HCT116 (cell line): ENCODE results near the gene PFN3. TPM values are rescaled to one million over a fixed set of nuclear protein-coding genes. Genes with fewer than 3 reads are reported as not detected.

ENCODE experiments used
- ATAC-seq: fragments of 200-7000 bp; cut with Tn5 transposase; 2 replicates; pipeline ENCODE4 v1.9.1; 2020; ENCODE audit warnings: mild to moderate bottlenecking, moderate library complexity
- BruUV-seq: library from RNA; stranded (reverse); fragments of 400-500 nt; replicated peaks from 2 replicates; lab custom pipeline; 2021; lab: Mats Ljungman, UMichigan
- CTCF ChIA-PET: fragments of 300-600 bp; sonication (Branson Sonifier 250); formaldehyde crosslinking; loops from one replicate; lab custom pipeline; 2021; ENCODE audit warnings: antibody characterized with exemption; lab: Charles Lee
- POLR2A ChIA-PET: fragments of 300-600, 350-600 bp; sonication (Branson Sonifier 250); formaldehyde crosslinking; loops from one replicate; lab custom pipeline; 2021; ENCODE audit warnings: antibody characterized with exemption; lab: Charles Lee
- RAD21 ChIA-PET, 2 experiments: fragments of 300-600 bp; sonication (Branson Sonifier 250); formaldehyde crosslinking; loops; one replicate each; lab custom pipeline; 2023; ENCODE audit warnings: low total read pairs in 2 of 2; ENCODE audit not compliant: uncharacterized antibody in 2 of 2, unreplicated experiment in 2 of 2, low non-redundant PET in 1 of 2; lab: Charles Lee
- DNase-seq: peaks from one replicate; pipeline ENCODE4 v3.0.0-alpha.2; 2010; ENCODE audit warnings: low read depth, low spot score
- H2AFZ ChIP-seq: fragments of 200-600 bp; shearing (Covaris generic), sonication (generic); 2 replicates; pipeline ENCODE4 v1.6.1; 2017; ENCODE audit warnings: low read depth, mixed run types, mixed read lengths, antibody characterized with exemption, low read length; ENCODE audit not compliant: poor library complexity, severe bottlenecking
- H3K27ac ChIP-seq: 2 replicates; pipeline ENCODE4 v1.5.1; 2012; ENCODE audit warnings: low read depth, low read length
- H3K27me3 ChIP-seq: fragments of 200-600 bp; sonication (generic); 2 replicates; pipeline ENCODE4 v1.6.1; 2016; ENCODE audit warnings: mixed run types, low read length, mixed read lengths; ENCODE audit not compliant: insufficient read depth
- H3K36me3 ChIP-seq, 2 experiments: fragments of 200-500 bp in 1 of 2; fragments of 200-600 bp in 1 of 2; sonication (Bioruptor generic) in 1 of 2; sonication (generic) in 1 of 2; 2 replicates each; pipeline versions ENCODE4 v1.5.1 to v1.6.1; 2014 to 2016; ENCODE audit warnings: low read length in 2 of 2, inconsistent platforms in 1 of 2, mixed read lengths in 1 of 2, mixed run types in 1 of 2; ENCODE audit not compliant: insufficient read depth in 2 of 2, control insufficient read depth in 1 of 2
- H3K4me1 ChIP-seq, 2 experiments: fragments of 200-600 bp in 1 of 2; sonication (generic) in 1 of 2; 2 replicates each; pipeline versions ENCODE4 v1.5.1 to v1.6.1; 2012 to 2017; ENCODE audit warnings: low read length in 2 of 2, inconsistent platforms in 1 of 2, mild to moderate bottlenecking in 1 of 2, mixed read lengths in 1 of 2, mixed run types in 1 of 2, moderate library complexity in 1 of 2; ENCODE audit not compliant: insufficient read depth in 2 of 2, control insufficient read depth in 1 of 2
- H3K4me2 ChIP-seq: fragments of 200-600 bp; sonication (generic); 2 replicates; pipeline ENCODE4 v1.6.1; 2017; ENCODE audit warnings: mixed run types, low read length, mixed read lengths
- H3K4me3 ChIP-seq, 2 experiments: fragments of 200-600 bp in 1 of 2; sonication (generic) in 1 of 2; replicated peaks in 1 of 2; 2 replicates each; pipeline ENCODE4 v1.5.1; 2011 to 2016; ENCODE audit warnings: low read length in 2 of 2, control low read depth in 1 of 2, low read depth in 1 of 2, mild to moderate bottlenecking in 1 of 2, mixed read lengths in 1 of 2, mixed run types in 1 of 2
- H3K79me2 ChIP-seq: fragments of 200-600 bp; sonication (generic); 2 replicates; pipeline ENCODE4 v1.6.1; 2017; ENCODE audit warnings: mild to moderate bottlenecking, mixed run types, low read length, moderate library complexity, mixed read lengths; ENCODE audit not compliant: insufficient read depth
- H3K9ac ChIP-seq: fragments of 200-600 bp; sonication (generic); 2 replicates; pipeline ENCODE4 v1.6.1; 2016; ENCODE audit warnings: low read length, mixed read lengths
- H3K9me2 ChIP-seq: fragments of 200-600 bp; sonication (generic), shearing (Covaris generic); 2 replicates; pipeline ENCODE4 v1.6.1; 2017; ENCODE audit warnings: mixed run types, mild to moderate bottlenecking, moderate library complexity; ENCODE audit not compliant: insufficient read depth
- H3K9me3 ChIP-seq, 2 experiments: fragments of 200-500 bp in 1 of 2; fragments of 200-600 bp in 1 of 2; sonication (Bioruptor generic) in 1 of 2; sonication (generic) in 1 of 2; 2 replicates each; pipeline ENCODE4 v1.6.1; 2014 to 2017; ENCODE audit warnings: low read length in 2 of 2, mixed read lengths in 2 of 2, inconsistent platforms in 1 of 2, low read depth in 1 of 2, mild to moderate bottlenecking in 1 of 2, mixed run types in 1 of 2, moderate library complexity in 1 of 2; ENCODE audit not compliant: control insufficient read depth in 1 of 2, insufficient read depth in 1 of 2
- H4K20me1 ChIP-seq: fragments of 200-600 bp; sonication (generic), shearing (Covaris generic); 2 replicates; pipeline ENCODE4 v1.6.1; 2017; ENCODE audit warnings: mixed run types, mild to moderate bottlenecking, moderate library complexity; ENCODE audit not compliant: insufficient read depth
- CBX3 ChIP-seq: IDR thresholded peaks from 2 replicates; pipeline ENCODE4 v1.6.1; 2012; ENCODE audit warnings: low read depth
- EZH2phosphoT487 ChIP-seq: fragments of 200-600 bp; IDR thresholded peaks from 2 replicates; pipeline ENCODE4 v1.6.1; 2018; ENCODE audit warnings: antibody characterized with exemption, borderline replicate concordance
- POLR2A ChIP-seq: IDR thresholded peaks from 2 replicates; pipeline ENCODE4 v1.7.0; 2011; ENCODE audit warnings: borderline replicate concordance; ENCODE audit not compliant: insufficient read depth, insufficient read length; ENCODE audit errors: extremely low read depth
- POLR2AphosphoS5 ChIP-seq: IDR thresholded peaks from 2 replicates; pipeline ENCODE4 v1.6.1; 2011; ENCODE audit warnings: mild to moderate bottlenecking, low read depth, low read length, moderate library complexity
- TCF7L2 ChIP-seq: IDR thresholded peaks from 2 replicates; pipeline ENCODE4 v1.7.0; 2011; ENCODE audit warnings: borderline replicate concordance, inconsistent platforms; ENCODE audit not compliant: insufficient read depth, insufficient read length; ENCODE audit errors: extremely low read depth
- ZFX ChIP-seq: fragments of 450-650 bp; IDR thresholded peaks from 2 replicates; pipeline ENCODE4 v1.6.1; 2017
- intact Hi-C: fragments of 100-400 bp; cut with micrococcal nuclease; formaldehyde crosslinking; loops from 2 replicates; pipeline ENCODE4 v1.10.0; 2022
- total RNA-seq: library from RNA; stranded (reverse); gene quantifications from one replicate; pipeline ENCODE4 v1.2.1, GENCODE V29; 2021; ENCODE audit not compliant: unreplicated experiment
- TF ChIP-seq, protein P1 (sequence below): IDR thresholded peaks from 2 replicates; pipeline ENCODE4 v1.6.1; 2012; ENCODE audit warnings: low read depth

The PFN3 gene
- total RNA-seq, 1 experiment from 2014 or later = not detected

DNA sequence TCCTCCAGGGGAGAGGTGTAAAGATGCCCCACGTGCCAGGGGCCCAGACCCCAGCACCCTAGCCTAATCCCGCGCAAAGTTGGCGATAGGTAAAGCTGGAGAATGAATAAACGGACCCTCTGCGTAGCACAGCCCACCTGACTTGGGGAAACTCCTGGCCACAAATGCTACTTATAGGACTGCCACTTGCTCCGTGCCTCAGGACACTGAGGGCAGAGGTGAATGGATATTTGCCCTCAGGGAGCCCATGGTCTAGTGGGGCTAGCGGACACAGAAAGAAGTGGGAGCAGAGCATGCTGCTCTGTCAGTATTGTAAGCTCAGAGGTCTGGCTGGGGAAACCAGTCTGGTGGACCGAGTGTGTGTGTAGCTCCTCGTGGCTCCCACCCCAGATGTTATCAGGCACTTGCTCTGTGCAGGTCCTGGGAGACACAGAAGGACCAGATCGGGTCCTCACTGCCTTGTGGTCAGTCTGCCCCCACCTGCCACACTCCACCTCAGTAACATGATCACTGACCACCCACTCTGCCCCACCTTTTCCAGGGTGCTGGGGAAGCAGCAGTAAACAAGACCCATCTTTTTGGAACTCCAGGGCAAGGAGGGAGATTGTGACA lies 26.9 kb upstream of the PFN3 start:
- Histone ChIP-seq H3K9ac (peak overlapping the region; percentile 98), H3K4me3 (peak overlapping the region; percentile 80 to 98), H3K79me2 (peaks cover 39% of the 10 kb centered on the region), H3K9me2 (no peaks in the 10 kb centered on the region), H3K36me3 (peaks cover 7 to 13% of the 10 kb centered on the region in 2 experiments; a peak in 2 of 4 replicates), H4K20me1 (no peaks in the 10 kb centered on the region), H3K9me3 (no peaks in the 10 kb centered on the region), H2AFZ (no peak overlapping the region), H3K4me2 (peak overlapping the region; percentile 100), H3K27ac (peak overlapping the region; percentile 94), H3K27me3 (no peaks in the 10 kb centered on the region), H3K4me1 (peaks cover 15 to 28% of the 10 kb centered on the region in 2 experiments)
- ChIA-PET CTCF (interaction anchor here (1.3 to 2.3 kb wide), 4 partner anchors 23 to 118 kb away, joined by 6 to 20 read pairs (median 9); no protein-coding TSS in a partner anchor), RAD21 (interaction anchor here (1.4 to 1.7 kb wide), 2 partner anchors 23 to 37 kb away, joined by 3 read pairs; no protein-coding TSS in a partner anchor), POLR2A (interaction anchor here (0.9 to 2.0 kb wide), 7 partner anchors 10 to 26 kb away, joined by 3 to 15 read pairs (median 7); no protein-coding TSS in a partner anchor)
- TF ChIP-seq POLR2A (no peak), POLR2AphosphoS5 (peak; percentile 35; the same call in 1 of the 2 replicates)
- DNase-seq (no peak), ATAC-seq (no peak)
- intact Hi-C loops = no loop called here
- TSS peak; percentile 66 for BruUV-seq

DNA sequence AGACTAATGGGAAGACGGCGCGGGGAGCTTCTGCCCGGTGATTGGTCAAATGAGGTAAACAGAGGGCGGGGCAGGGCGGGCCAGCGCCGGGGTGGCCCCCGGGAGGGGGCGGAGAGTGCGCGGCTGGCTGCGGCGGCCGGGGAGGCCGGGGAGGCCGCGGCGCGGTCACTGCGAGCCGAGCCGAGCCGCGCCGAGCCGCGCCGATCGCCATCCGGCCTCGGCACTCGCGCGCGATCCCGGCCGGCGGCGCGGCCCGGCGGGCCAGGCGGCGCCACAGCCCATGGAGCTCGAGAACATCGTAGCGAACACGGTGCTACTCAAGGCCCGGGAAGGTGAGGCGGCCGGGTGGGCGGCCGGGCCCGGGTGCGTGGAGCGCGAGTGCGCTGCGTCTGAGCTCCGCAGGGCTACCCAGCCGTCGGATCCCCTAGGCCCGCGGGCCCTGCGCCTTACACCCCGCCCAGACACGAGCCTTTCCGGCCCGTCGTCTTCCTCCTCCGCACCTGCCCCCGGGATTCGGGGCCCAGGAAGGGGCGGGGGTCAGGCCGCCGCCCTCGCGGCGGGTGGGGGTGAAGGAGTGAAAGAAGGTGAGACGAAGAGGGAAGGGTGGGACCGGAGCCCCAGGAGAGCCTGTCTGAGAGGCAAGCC lies 26.2 kb upstream of the PFN3 start, which contains the start of gene GRK6:
Gene GRK6, plus strand, starts transcription at position 111 of the 645 bp plus-strand sequence. Its CDS starts 170 bp downstream, at position 281.
- Histone ChIP-seq H4K20me1 (no peaks in the 10 kb centered on the region), H2AFZ (no peak within 1 kb of the TSS), H3K27ac (peak within 1 kb of the TSS; percentile 94), H3K4me3 (peak within 1 kb of the TSS; percentile 80 to 98), H3K9ac (peak within 1 kb of the TSS; percentile 98), H3K9me3 (no peaks in the 10 kb centered on the region), H3K9me2 (no peaks in the 10 kb centered on the region), H3K36me3 (peaks cover under 1 to 7% of the 10 kb centered on the region in 2 experiments; a peak in 1 of 4 replicates), H3K4me1 (peaks cover 15 to 28% of the 10 kb centered on the region in 2 experiments), H3K79me2 (peaks cover 39% of the 10 kb centered on the region), H3K27me3 (no peaks in the 10 kb centered on the region), H3K4me2 (peak within 1 kb of the TSS; percentile 100)
- ChIA-PET RAD21 (interaction anchor here (0.6 to 1.7 kb wide), 6 partner anchors 10 to 117 kb away, joined by 3 to 4 read pairs (median 3); no protein-coding TSS in a partner anchor), CTCF (interaction anchor here (0.9 to 2.3 kb wide), 6 partner anchors 20 to 117 kb away, joined by 5 to 20 read pairs (median 9); partner anchors contain the start of gene PRR7), POLR2A (interaction anchor here (0.6 to 2.0 kb wide), 16 partner anchors 9 to 585 kb away, joined by 3 to 15 read pairs (median 5); partner anchors contain the start of gene PDLIM7)
- DNase-seq = no peak
- intact Hi-C loops = no loop called here
- no peak for TF ChIP-seq CBX3
- no peak for TF ChIP-seq EZH2phosphoT487
- no peak for TF ChIP-seq POLR2A
- peak; percentile 94 for TF ChIP-seq ZFX
- TF ChIP-seq POLR2AphosphoS5 = peak; percentile 10
- TF ChIP-seq, protein P1, sequence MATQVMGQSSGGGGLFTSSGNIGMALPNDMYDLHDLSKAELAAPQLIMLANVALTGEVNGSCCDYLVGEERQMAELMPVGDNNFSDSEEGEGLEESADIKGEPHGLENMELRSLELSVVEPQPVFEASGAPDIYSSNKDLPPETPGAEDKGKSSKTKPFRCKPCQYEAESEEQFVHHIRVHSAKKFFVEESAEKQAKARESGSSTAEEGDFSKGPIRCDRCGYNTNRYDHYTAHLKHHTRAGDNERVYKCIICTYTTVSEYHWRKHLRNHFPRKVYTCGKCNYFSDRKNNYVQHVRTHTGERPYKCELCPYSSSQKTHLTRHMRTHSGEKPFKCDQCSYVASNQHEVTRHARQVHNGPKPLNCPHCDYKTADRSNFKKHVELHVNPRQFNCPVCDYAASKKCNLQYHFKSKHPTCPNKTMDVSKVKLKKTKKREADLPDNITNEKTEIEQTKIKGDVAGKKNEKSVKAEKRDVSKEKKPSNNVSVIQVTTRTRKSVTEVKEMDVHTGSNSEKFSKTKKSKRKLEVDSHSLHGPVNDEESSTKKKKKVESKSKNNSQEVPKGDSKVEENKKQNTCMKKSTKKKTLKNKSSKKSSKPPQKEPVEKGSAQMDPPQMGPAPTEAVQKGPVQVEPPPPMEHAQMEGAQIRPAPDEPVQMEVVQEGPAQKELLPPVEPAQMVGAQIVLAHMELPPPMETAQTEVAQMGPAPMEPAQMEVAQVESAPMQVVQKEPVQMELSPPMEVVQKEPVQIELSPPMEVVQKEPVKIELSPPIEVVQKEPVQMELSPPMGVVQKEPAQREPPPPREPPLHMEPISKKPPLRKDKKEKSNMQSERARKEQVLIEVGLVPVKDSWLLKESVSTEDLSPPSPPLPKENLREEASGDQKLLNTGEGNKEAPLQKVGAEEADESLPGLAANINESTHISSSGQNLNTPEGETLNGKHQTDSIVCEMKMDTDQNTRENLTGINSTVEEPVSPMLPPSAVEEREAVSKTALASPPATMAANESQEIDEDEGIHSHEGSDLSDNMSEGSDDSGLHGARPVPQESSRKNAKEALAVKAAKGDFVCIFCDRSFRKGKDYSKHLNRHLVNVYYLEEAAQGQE = no peak
- no peak for TF ChIP-seq TCF7L2
- BruUV-seq = no TSS peak
- peak; percentile 8 for ATAC-seq
